SK-N-SH (cell line): ENCODE measurements around the gene LDB1. TPM values are rescaled to one million over a fixed set of nuclear protein-coding genes. Genes with fewer than 3 reads are reported as not detected.

Experiments
- CTCF ChIA-PET: fragments of 300-600, 350-600 bp; formaldehyde crosslinking; extraction: SDS; loops from one replicate; lab custom pipeline; 2021; lab: Yijun Ruan, JAX
- POLR2A ChIA-PET: fragments of 350-600 bp; sonication (Branson Sonifier 250); formaldehyde crosslinking; extraction: SDS; loops from one replicate; lab custom pipeline; 2020; ENCODE audit warnings: antibody characterized with exemption, inconsistent platforms; lab: Yijun Ruan, JAX
- DNase-seq: peaks from one replicate; pipeline ENCODE4 v3.0.0; 2012
- H2AFZ ChIP-seq: fragments of 200-600 bp; sonication (generic); 2 replicates; pipeline ENCODE4 v1.8.1; 2016; ENCODE audit warnings: antibody characterized with exemption, mild to moderate bottlenecking, low read depth
- H3F3A ChIP-seq: fragments of 200-600 bp; sonication (generic); replicated peaks from 2 replicates; pipeline ENCODE3; 2016; ENCODE audit warnings: antibody characterized with exemption, mild to moderate bottlenecking; ENCODE audit not compliant: insufficient read depth
- H3K27ac ChIP-seq, 2 experiments: fragments of 200-500 bp in 1 of 2; fragments of 200-600 bp in 1 of 2; sonication (Bioruptor generic) in 1 of 2; sonication (generic), shearing (Covaris generic) in 1 of 2; 2 replicates each; pipeline versions ENCODE4 v1.5.1 to v1.6.1; 2014 to 2016; ENCODE audit warnings: low read depth in 2 of 2, inconsistent platforms in 1 of 2, low read length in 1 of 2, mild to moderate bottlenecking in 1 of 2, mixed read lengths in 1 of 2
- H3K27me3 ChIP-seq: fragments of 200-600 bp; sonication (generic), shearing (Covaris generic); 2 replicates; pipeline ENCODE4 v1.6.1; 2016; ENCODE audit warnings: mixed run types; ENCODE audit not compliant: insufficient read depth
- H3K36me3 ChIP-seq, 2 experiments: fragments of 200-500 bp in 1 of 2; fragments of 200-600 bp in 1 of 2; sonication (Bioruptor generic) in 1 of 2; sonication (generic) in 1 of 2; replicated peaks in 1 of 2; 2 replicates each; pipeline versions ENCODE3 to v1.5.1; 2014 to 2016; ENCODE audit warnings: low read length in 1 of 2, mild to moderate bottlenecking in 1 of 2; ENCODE audit not compliant: insufficient read depth in 2 of 2, control insufficient read depth in 1 of 2
- H3K4me1 ChIP-seq, 2 experiments: fragments of 200-500 bp in 1 of 2; fragments of 200-600 bp in 1 of 2; sonication (Bioruptor generic) in 1 of 2; sonication (generic), shearing (Covaris generic) in 1 of 2; 2 replicates each; pipeline versions ENCODE4 v1.5.1 to v1.6.1; 2014 to 2016; ENCODE audit warnings: low read depth in 1 of 2, low read length in 1 of 2, mixed run types in 1 of 2; ENCODE audit not compliant: insufficient read depth in 2 of 2, control insufficient read depth in 1 of 2
- H3K4me2 ChIP-seq: fragments of 200-600 bp; sonication (generic), shearing (Covaris generic); 2 replicates; pipeline ENCODE4 v1.6.1; 2017; ENCODE audit warnings: mixed run types
- H3K4me3 ChIP-seq, 2 experiments: fragments of 200-500 bp in 1 of 2; fragments of 200-600 bp in 1 of 2; sonication (Bioruptor generic) in 1 of 2; sonication (generic), shearing (Covaris generic) in 1 of 2; 2 replicates each; pipeline versions ENCODE4 v1.5.1 to v1.8.1; 2014 to 2016; ENCODE audit warnings: low read depth in 2 of 2, inconsistent platforms in 1 of 2, low read length in 1 of 2, mild to moderate bottlenecking in 1 of 2, mixed read lengths in 1 of 2, moderate library complexity in 1 of 2
- H3K79me2 ChIP-seq: fragments of 200-600 bp; sonication (generic); 2 replicates; pipeline ENCODE4 v1.8.1; 2017; ENCODE audit warnings: mild to moderate bottlenecking; ENCODE audit not compliant: insufficient read depth
- H3K9ac ChIP-seq: fragments of 200-600 bp; sonication (generic); 2 replicates; pipeline ENCODE4 v1.6.1; 2017; ENCODE audit warnings: mixed run types
- H3K9me2 ChIP-seq: fragments of 200-600 bp; sonication (generic); 2 replicates; pipeline ENCODE4 v1.6.1; 2017; ENCODE audit warnings: mixed run types
- H3K9me3 ChIP-seq: fragments of 200-600 bp; sonication (generic); 2 replicates; pipeline ENCODE4 v1.6.1; 2017; ENCODE audit warnings: mixed run types, mild to moderate bottlenecking, moderate library complexity
- H4K20me1 ChIP-seq: fragments of 200-600 bp; sonication (generic); 2 replicates; pipeline ENCODE4 v1.6.1; 2017; ENCODE audit warnings: mild to moderate bottlenecking, mixed run types; ENCODE audit not compliant: insufficient read depth
- CTCF ChIP-seq: fragments of 200-600 bp; sonication (generic); IDR thresholded peaks from 2 replicates; pipeline ENCODE4 v1.6.1; 2017; ENCODE audit warnings: antibody characterized with exemption, mild to moderate bottlenecking, moderate library complexity
- FOXM1 ChIP-seq: IDR thresholded peaks from 2 replicates; pipeline ENCODE4 v1.4.0; 2012; ENCODE audit warnings: low read depth, mild to moderate bottlenecking
- JUND ChIP-seq: IDR thresholded peaks from 2 replicates; pipeline ENCODE4 v1.4.0; 2012
- RCOR1 ChIP-seq: fragments of 150-350 bp; IDR thresholded peaks from 2 replicates; pipeline ENCODE4 v1.6.1; 2017; ENCODE audit warnings: antibody characterized with exemption, low read length
- REST ChIP-seq: IDR thresholded peaks from 2 replicates; pipeline ENCODE4 v1.6.1; 2012; ENCODE audit warnings: mild to moderate bottlenecking, low read depth, low read length, moderate library complexity
- WGBS: methylation state at CpG from one replicate; pipeline ENCODE4 v1.1.6; 2017; ENCODE audit warnings: low lambda C conversion rate; 5-methylcytosine and 5-hydroxymethylcytosine counted together
- polyA plus RNA-seq, 3 experiments: library from polyadenylated mRNA; depleted of rRNA; stranded (reverse); fragments of >200 nt; gene quantifications; 2 replicates each; pipeline ENCODE4 v1.2.3, GENCODE V29; 2012

LDB1 gene
- polyA plus RNA-seq, 1 of the 3 experiments (the other 2 are of a cell fraction): 85.9 TPM

- CTCF ChIA-PET: interaction anchor here (1.0 to 3.4 kb wide), 5 partner anchors 9 to 38 kb away, joined by 3 to 14 read pairs (median 3); partner anchors contain the start of gene PPRC1
- POLR2A ChIA-PET: no interaction called here
These were observed 8.9 kb downstream of the LDB1 start for GRCh38 chr10:102111276-102111675.

More at GRCh38 chr10:102111276-102111675, 8.9 kb downstream of the LDB1 start:
- Histone ChIP-seq H3K4me2 (no peak overlapping the region), H3K9me3 (no peaks in the 10 kb centered on the region), H4K20me1 (peaks cover 57% of the 10 kb centered on the region), H3K9me2 (no peaks in the 10 kb centered on the region), H3K79me2 (peaks cover 49% of the 10 kb centered on the region), H3K9ac (no peak overlapping the region), H3K27me3 (no peaks in the 10 kb centered on the region), H3K27ac (no peak overlapping the region), H2AFZ (no peak overlapping the region), H3K36me3 (peaks cover 42 to 54% of the 10 kb centered on the region in 2 experiments), H3K4me1 (peaks cover 18 to 24% of the 10 kb centered on the region in 2 experiments), H3F3A (peaks cover 7% of the 10 kb centered on the region), H3K4me3 (no peak overlapping the region)
- TF ChIP-seq REST: no peak
- TF ChIP-seq FOXM1: no peak
- TF ChIP-seq RCOR1: no peak
- no peak for TF ChIP-seq JUND
- no peak for TF ChIP-seq CTCF
- no peak for DNase-seq
- WGBS: 96% methylated on average over 12 of the region's 12 CpGs
